AG10803 (cell line): ENCODE results near the gene OGFOD3.

Source experiments
- DNase-seq: peaks from one replicate; pipeline ENCODE4 v3.0.0; 2010; ENCODE audit warnings: low read depth
- H3K4me3 ChIP-seq: 2 replicates; pipeline ENCODE4 v1.5.1; 2011; ENCODE audit warnings: mild to moderate bottlenecking, low read length, control low read depth
- TF ChIP-seq, protein P1 (sequence below): conservative IDR thresholded peaks from 2 replicates; pipeline ENCODE4 v1.5.1; 2011; ENCODE audit warnings: mild to moderate bottlenecking, low read length, control low read depth, inconsistent platforms

OGFOD3 gene

GRCh38 chr17:82358465-82359350, 59.7 kb downstream of the OGFOD3 start, which contains the start of gene TEX19:
TSS of gene TEX19 (plus strand) at chr17:82359247. CDS start at chr17:82362151, 2,904 bp downstream.
- no peak for DNase-seq
- TF ChIP-seq, protein P1, sequence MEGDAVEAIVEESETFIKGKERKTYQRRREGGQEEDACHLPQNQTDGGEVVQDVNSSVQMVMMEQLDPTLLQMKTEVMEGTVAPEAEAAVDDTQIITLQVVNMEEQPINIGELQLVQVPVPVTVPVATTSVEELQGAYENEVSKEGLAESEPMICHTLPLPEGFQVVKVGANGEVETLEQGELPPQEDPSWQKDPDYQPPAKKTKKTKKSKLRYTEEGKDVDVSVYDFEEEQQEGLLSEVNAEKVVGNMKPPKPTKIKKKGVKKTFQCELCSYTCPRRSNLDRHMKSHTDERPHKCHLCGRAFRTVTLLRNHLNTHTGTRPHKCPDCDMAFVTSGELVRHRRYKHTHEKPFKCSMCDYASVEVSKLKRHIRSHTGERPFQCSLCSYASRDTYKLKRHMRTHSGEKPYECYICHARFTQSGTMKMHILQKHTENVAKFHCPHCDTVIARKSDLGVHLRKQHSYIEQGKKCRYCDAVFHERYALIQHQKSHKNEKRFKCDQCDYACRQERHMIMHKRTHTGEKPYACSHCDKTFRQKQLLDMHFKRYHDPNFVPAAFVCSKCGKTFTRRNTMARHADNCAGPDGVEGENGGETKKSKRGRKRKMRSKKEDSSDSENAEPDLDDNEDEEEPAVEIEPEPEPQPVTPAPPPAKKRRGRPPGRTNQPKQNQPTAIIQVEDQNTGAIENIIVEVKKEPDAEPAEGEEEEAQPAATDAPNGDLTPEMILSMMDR: no peak
- H3K4me3 ChIP-seq: no peak within 1 kb of the TSS

GRCh38 chr17:82357394-82357793, 61.0 kb downstream of the OGFOD3 start:
- TF ChIP-seq, protein P1: no peak
- no peak overlapping the region for H3K4me3 ChIP-seq
- no peak for DNase-seq

DNA sequence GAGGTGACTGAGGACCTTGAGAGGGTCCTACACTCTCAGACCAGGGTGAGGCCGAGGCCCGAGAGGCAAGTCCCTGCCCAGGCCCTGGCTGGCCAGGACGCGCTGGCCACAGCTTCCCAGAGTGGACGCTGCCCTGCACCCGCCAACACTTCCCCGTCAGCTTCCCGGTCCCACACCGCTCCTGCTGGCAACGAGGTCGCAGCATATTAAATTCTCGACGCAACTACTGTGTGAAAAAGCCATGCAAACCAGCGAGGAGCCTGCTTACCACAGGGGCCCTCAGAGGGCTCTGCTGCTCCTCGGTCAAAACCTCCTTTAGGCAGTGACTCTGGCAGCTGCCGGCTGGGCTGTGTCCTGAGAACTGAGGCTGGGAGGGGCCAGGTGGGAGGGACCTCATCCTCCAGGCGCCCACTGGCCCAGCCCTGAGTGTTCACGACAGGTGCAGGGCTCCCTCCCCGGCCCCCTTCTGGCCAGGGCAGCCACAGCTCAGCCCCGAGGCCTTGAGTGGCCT, 61.5 kb downstream of the OGFOD3 start:
- TF ChIP-seq, protein P1: no peak
- H3K4me3 ChIP-seq: no peak overlapping the region
- no peak for DNase-seq

GRCh38 chr17:82355770-82356427, 62.5 kb downstream of the OGFOD3 start:
- no peak for DNase-seq
- H3K4me3 ChIP-seq: no peak overlapping the region

DNA sequence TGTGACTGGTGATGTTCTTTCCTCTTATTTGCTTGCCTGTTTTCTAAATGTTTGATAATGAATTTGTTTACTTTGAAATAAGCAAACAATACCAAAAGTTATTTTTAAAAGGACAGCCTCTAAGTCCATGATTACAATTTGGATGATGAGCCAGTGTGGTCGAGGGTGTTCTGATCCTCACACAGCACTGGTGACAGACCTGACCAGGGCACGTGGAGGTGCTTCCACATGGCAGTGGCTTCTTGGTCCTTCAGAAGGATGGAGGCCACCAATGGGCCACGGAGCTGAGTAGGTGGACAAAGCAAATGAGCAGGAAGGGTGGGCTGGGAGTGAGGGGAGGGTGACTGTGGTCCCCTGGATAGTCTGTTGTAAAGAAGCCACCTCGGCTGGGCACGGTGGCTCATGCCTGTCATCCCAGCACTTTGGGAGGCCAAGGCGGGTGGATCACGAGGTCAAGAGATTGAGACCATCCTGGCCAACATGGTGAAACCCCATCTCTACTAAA, 63.5 kb downstream of the OGFOD3 start:
- no peak for DNase-seq
- no peak overlapping the region for H3K4me3 ChIP-seq
- TF ChIP-seq, protein P1: no peak

More at GRCh38 chr17:82355770-82356427, 62.5 kb downstream of the OGFOD3 start:
- TF ChIP-seq, protein P1: no peak

- no peak for DNase-seq
- TF ChIP-seq, protein P1: no peak
- no peak overlapping the region for H3K4me3 ChIP-seq
Measured at GRCh38 chr17:82353484-82353883, 64.9 kb downstream of the OGFOD3 start.
